Measurements from ENCODE around the gene UBAC2. TPM values are rescaled to one million over a fixed set of nuclear protein-coding genes. Genes with fewer than 3 reads are reported as not detected.

Gene UBAC2
- total and polyA plus RNA-seq, 9 donors, result 38.7 to 87.5 (median 48.0) TPM

GRCh38 chr13:99366075-99366987 is 165.7 kb downstream of the UBAC2 start:
- no peaks in the 10 kb centered on the region for H3K36me3 ChIP-seq
- WGBS, 3 donors, result 95 to 96% (median 95%) methylated on average over 11 of the region's 11 CpGs
- DNase-seq, result no peak
- H3K27me3 ChIP-seq, result no peaks in the 10 kb centered on the region
- no peak overlapping the region for H3K4me3 ChIP-seq
- H3K27ac ChIP-seq, result no peak overlapping the region
- TF ChIP-seq EP300 (IDR thresholded peaks at IDR 0.05) (no peak), POLR2A (IDR thresholded peaks at IDR 0.05) (no peak), CTCF (IDR thresholded peaks at IDR 0.05) (no peak)
- no peaks in the 10 kb centered on the region for H3K9me3 ChIP-seq
- intact Hi-C loops (cut with DNase I), result no loop called here
- H3K4me1 ChIP-seq (ENCODE audit: insufficient read depth), result no peaks in the 10 kb centered on the region

DNA sequence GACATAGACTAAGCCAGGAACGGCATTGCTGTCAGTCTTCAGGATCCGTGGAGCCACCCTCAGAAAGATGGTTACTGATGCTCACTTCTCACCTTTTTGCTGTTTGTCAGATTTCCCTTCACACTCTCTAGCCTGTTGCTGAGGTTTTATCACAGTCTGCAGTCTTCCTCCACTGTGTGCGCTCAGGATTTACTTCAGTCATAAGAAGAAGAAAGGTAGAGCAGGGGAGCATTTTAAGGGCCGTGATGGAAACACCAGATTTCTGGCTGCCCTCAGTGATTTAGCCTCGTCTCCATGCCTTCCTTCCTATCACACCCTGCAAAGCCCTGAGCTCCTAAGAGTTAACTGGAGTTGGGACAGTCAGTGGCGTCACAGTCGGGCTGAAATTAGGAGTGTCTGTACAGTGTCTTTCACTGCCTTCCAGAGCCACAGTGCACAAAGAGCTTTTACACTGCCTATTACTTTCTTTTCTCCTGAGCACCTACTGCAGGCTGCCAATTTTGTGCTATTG is 166.5 kb downstream of the UBAC2 start:
- H3K4me1 ChIP-seq (ENCODE audit: insufficient read depth), result no peaks in the 10 kb centered on the region
- H3K36me3 ChIP-seq, result no peaks in the 10 kb centered on the region
- 89 to 92% (median 91%) methylated on average over 7 of the region's 7 CpGs for WGBS, 3 donors
- H3K4me3 ChIP-seq, result no peak overlapping the region
- no peaks in the 10 kb centered on the region for H3K27me3 ChIP-seq
- DNase-seq, result no peak
- H3K9me3 ChIP-seq, result no peaks in the 10 kb centered on the region
- H3K27ac ChIP-seq, result no peak overlapping the region
- no peak for TF ChIP-seq POLR2A (IDR thresholded peaks at IDR 0.05)
- TF ChIP-seq EP300 (IDR thresholded peaks at IDR 0.05), result no peak
- TF ChIP-seq CTCF (IDR thresholded peaks at IDR 0.05), result no peak
- intact Hi-C loops (cut with DNase I), result no loop called here

GRCh38 chr13:99367663-99368448 is 167.2 kb downstream of the UBAC2 start:
- TF ChIP-seq POLR2A (IDR thresholded peaks at IDR 0.05) (no peak), EP300 (IDR thresholded peaks at IDR 0.05) (no peak), CTCF (IDR thresholded peaks at IDR 0.05) (no peak)
- Histone ChIP-seq H3K4me3 (no peak overlapping the region), H3K27me3 (no peaks in the 10 kb centered on the region), H3K36me3 (no peaks in the 10 kb centered on the region), H3K4me1 (ENCODE audit: insufficient read depth) (no peaks in the 10 kb centered on the region), H3K9me3 (no peaks in the 10 kb centered on the region), H3K27ac (no peak overlapping the region)
- intact Hi-C loops (cut with DNase I), result no loop called here
- WGBS, 3 donors, result 94 to 95% (median 94%) methylated on average over 16 of the region's 16 CpGs
- DNase-seq, result no peak

DNA sequence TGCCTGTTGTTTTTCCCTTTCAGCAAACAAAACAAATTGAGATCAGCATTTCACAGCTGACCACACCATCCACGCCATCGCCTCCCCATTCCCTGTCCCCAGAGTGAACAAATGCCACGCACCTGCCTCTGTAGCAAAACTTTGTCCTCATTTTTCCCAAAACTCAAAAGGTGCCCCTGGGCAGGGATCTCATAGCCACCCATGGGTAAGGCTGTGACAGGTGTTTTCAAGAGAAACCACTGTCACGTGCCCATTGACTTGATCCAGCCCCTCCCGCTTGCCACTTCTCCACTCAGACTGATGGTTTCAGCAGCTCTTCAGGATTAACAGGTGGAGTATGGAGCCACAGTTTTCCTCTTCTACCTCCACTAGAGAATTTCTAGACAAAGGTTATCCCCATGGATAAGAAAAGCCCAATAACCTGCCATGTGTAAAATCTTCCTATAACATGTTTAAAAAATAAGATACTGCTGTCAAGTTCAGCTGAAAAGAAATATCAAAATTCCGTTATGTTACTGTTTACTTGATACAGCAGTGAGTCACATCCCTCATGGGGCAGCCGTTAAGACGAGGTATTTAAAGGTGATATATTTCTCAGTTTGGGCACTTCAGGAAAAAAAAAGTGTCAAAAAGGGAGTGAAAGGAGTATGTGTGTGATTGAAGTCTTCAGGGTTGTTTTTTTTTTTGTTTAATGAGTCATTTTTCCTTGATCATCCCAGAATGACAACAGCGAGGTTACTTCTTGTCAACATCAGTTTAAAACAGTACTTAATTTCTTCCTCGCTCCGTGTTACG is 170.0 kb downstream of the UBAC2 start:
- Histone ChIP-seq H3K27me3 (no peaks in the 10 kb centered on the region), H3K9me3 (no peaks in the 10 kb centered on the region), H3K27ac (no peak overlapping the region), H3K4me3 (no peak overlapping the region), H3K4me1 (ENCODE audit: insufficient read depth) (no peaks in the 10 kb centered on the region), H3K36me3 (no peaks in the 10 kb centered on the region)
- intact Hi-C loops (cut with DNase I), result no loop called here
- no peak for TF ChIP-seq CTCF (IDR thresholded peaks at IDR 0.05)
- TF ChIP-seq EP300 (IDR thresholded peaks at IDR 0.05), result no peak
- TF ChIP-seq POLR2A (IDR thresholded peaks at IDR 0.05), result no peak
- 65 to 86% (median 83%) methylated on average over 12 of the region's 12 CpGs for WGBS, 3 donors
- no peak for DNase-seq
